WERI-Rb-1 (cell line): ENCODE data around the gene NSG2.

Experiments used
- DNase-seq: peaks from one replicate; pipeline ENCODE4 v3.0.0-alpha.2; 2020
- H3K27ac ChIP-seq: fragments of 250-450 bp; sonication (Bioruptor Pico); 2 replicates; pipeline ENCODE4 v1.5.1; 2020; ENCODE audit warnings: mild to moderate bottlenecking, moderate library complexity
- H3K27me3 ChIP-seq: fragments of 250-450 bp; sonication (Bioruptor Pico); 2 replicates; pipeline ENCODE4 v1.5.1; 2021; ENCODE audit warnings: mild to moderate bottlenecking, low read depth, moderate library complexity; ENCODE audit not compliant: insufficient read depth, severe bottlenecking
- H3K36me3 ChIP-seq: fragments of 250-450 bp; sonication (Bioruptor Pico); 2 replicates; pipeline ENCODE4 v1.5.1; 2020; ENCODE audit warnings: mild to moderate bottlenecking, moderate library complexity
- H3K4me3 ChIP-seq: 2 replicates; pipeline ENCODE4 v1.5.1; 2011; ENCODE audit warnings: low read depth, mild to moderate bottlenecking, control low read depth, low read length
- H3K9me3 ChIP-seq: fragments of 250-450 bp; sonication (Bioruptor Pico); 2 replicates; pipeline ENCODE4 v1.5.1; 2021; ENCODE audit warnings: mild to moderate bottlenecking, moderate library complexity; ENCODE audit not compliant: severe bottlenecking
- CTCF ChIP-seq: IDR thresholded peaks from 2 replicates; pipeline ENCODE4 v1.5.1; 2011; ENCODE audit warnings: low read depth, mild to moderate bottlenecking, control low read depth, inconsistent platforms, low read length

The NSG2 gene

GRCh38 chr5:174030286-174030685, 15.2 kb upstream of the NSG2 start:
- no peak for DNase-seq
- no peak overlapping the region for H3K4me3 ChIP-seq
- H3K27ac ChIP-seq, result no peak overlapping the region
- no peaks in the 10 kb centered on the region for H3K36me3 ChIP-seq
- no peak for TF ChIP-seq CTCF
- H3K9me3 ChIP-seq, result peaks cover 10% of the 10 kb centered on the region
- H3K27me3 ChIP-seq, result peaks cover 44% of the 10 kb centered on the region

- H3K36me3 ChIP-seq, result no peaks in the 10 kb centered on the region
- DNase-seq, result no peak
- H3K27me3 ChIP-seq, result peaks cover 31% of the 10 kb centered on the region
- no peaks in the 10 kb centered on the region for H3K9me3 ChIP-seq
- no peak overlapping the region for H3K4me3 ChIP-seq
- no peak for TF ChIP-seq CTCF
- H3K27ac ChIP-seq, result no peak overlapping the region
Measured at GRCh38 chr5:174044466-174045254, 846 bp upstream of the NSG2 start.

- peaks cover 27% of the 10 kb centered on the region for H3K27me3 ChIP-seq
- TF ChIP-seq CTCF, result no peak
- no peak overlapping the region for H3K27ac ChIP-seq
- H3K36me3 ChIP-seq, result no peaks in the 10 kb centered on the region
- H3K4me3 ChIP-seq, result no peak overlapping the region
- no peak for DNase-seq
- H3K9me3 ChIP-seq, result no peaks in the 10 kb centered on the region
Measured at GRCh38 chr5:174046558-174046957, 1.1 kb downstream of the NSG2 start.

- Histone ChIP-seq H3K4me3 (no peak overlapping the region), H3K36me3 (no peaks in the 10 kb centered on the region), H3K27ac (no peak overlapping the region), H3K9me3 (no peaks in the 10 kb centered on the region), H3K27me3 (peaks cover 27% of the 10 kb centered on the region)
- TF ChIP-seq CTCF, result no peak
- DNase-seq, result no peak
Measured at GRCh38 chr5:174047472-174048099, 2.1 kb downstream of the NSG2 start.

- peaks cover under 1% of the 10 kb centered on the region for H3K27me3 ChIP-seq
- H3K36me3 ChIP-seq, result no peaks in the 10 kb centered on the region
- TF ChIP-seq CTCF, result no peak
- H3K27ac ChIP-seq, result no peak overlapping the region
- no peaks in the 10 kb centered on the region for H3K9me3 ChIP-seq
- H3K4me3 ChIP-seq, result no peak overlapping the region
- no peak for DNase-seq
Measured at GRCh38 chr5:174052636-174053035, 7.1 kb downstream of the NSG2 start.
